ENCODE data around the gene BOLA1.
"Not testable (repeated sequence)": the region's sequence is repeated elsewhere in the genome, so short reads cannot be mapped to it uniquely, and the experiment has no call there.

The BOLA1 gene, protein sequence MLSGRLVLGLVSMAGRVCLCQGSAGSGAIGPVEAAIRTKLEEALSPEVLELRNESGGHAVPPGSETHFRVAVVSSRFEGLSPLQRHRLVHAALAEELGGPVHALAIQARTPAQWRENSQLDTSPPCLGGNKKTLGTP

DNA sequence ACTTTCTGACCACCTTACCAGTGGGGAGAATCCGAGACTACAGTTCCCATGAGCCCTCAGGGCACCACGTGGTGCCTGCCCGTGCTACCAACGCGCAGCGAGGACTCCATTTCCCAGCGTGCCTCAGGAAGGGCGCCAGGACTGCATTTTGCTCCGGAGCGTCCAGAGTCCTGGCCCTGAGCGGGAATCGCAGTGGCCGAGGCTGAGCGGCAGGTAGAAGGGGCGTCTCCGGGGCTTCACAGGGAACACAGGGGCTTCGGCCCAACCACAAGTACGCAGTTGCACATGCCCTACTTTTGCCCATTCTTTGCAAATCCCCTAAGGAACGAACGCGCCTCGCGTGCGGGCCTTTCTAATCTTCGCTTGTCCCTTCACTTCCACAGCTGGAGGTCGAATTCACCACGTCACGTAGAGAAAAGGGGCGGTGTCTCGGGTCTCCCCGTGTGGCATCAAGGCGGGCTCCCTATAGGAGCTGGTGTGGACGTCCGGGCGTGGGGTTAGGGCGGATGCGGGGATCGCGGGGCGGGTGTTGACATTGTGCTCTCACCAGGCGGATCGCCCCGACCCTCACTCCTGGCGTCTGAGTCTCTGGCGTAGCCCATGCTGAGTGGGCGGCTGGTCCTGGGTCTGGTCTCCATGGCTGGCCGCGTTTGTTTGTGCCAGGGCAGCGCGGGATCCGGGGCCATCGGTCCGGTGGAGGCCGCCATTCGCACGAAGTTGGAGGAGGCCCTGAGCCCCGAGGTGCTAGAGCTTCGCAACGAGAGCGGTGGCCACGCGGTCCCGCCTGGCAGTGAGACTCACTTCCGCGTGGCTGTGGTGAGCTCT is at the start of gene BOLA1:
BOLA1 (plus strand) TSS at position 109 of the 825 bp plus-strand sequence; CDS start at position 601, 492 bp downstream.
- DNase-seq (ENCODE audit: low spot score): peak; percentile 96

DNA sequence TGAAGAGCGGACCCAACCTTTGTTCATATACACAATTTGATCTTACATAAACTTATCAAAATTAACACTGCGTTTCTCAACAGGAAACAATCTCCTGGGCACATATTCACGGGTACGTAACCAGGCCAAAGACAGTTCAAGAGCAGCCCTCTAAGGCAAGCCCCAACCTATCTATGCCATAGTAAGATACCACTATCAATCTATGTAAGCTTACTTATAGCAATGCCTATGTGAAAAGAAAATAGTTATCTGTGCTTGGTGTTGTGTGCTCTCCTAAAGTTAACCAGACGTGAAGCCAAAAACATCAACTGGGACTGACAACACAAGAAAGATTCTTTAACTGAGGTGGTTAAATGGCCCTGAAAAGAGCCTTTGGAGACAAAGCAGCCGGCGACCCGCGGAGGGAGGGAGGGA is 49.4 kb upstream of the BOLA1 start:
- peak; percentile 82 for DNase-seq (ENCODE audit: low spot score)

DNA sequence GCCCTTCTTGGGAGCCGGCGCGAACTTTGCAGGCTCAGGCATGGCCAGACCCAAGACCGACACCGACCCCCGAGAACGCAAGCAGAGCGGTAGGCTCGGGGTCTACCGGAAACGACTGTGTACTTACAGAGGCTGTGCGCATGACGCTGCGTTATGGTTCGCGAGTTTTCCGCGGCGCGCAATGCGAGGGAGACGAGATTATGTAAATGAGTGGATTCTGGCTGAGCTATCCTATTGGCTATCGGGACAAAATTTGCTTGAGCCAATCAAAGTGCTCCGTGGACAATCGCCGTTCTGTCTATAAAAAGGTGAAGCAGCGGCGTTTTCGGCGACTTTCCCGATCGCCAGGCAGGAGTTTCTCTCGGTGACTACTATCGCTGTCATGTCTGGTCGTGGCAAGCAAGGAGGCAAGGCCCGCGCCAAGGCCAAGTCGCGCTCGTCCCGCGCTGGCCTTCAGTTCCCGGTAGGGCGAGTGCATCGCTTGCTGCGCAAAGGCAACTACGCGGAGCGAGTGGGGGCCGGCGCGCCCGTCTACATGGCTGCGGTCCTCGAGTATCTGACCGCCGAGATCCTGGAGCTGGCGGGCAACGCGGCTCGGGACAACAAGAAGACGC is 48.5 kb upstream of the BOLA1 start:
- DNase-seq (ENCODE audit: low spot score): not testable (repeated sequence)

DNA sequence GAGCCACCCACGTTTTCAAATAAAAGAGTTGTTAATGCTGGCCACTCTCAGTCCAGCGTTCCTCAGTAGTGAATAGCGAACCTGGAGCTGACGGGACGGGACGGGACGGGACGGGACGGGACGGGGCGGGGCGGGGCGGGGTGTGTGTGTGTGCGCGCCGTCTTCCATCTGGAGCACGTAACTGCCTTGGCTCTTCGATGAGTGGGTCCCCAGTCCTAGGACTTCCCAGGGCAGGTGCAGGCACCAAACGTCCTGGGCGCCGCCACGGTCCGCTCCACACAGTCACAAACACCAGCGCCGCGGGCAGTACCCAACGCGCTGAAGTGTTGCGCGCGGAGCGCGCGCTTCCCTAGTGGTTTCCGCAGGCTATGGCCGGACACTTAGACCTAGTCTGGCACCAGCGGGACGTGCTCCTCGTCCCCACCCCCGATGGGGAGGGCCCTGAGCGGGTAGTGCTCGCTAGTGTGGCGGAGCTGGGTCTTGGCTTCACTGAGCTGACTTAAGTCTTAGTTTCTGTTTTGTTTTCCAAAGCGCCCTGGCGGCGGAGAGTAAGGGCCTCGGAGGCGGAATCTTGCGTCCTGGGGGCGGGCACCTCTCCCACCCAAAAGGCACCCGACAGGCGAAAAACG is 47.7 kb upstream of the BOLA1 start:
- DNase-seq (ENCODE audit: low spot score): not testable (repeated sequence)

DNA sequence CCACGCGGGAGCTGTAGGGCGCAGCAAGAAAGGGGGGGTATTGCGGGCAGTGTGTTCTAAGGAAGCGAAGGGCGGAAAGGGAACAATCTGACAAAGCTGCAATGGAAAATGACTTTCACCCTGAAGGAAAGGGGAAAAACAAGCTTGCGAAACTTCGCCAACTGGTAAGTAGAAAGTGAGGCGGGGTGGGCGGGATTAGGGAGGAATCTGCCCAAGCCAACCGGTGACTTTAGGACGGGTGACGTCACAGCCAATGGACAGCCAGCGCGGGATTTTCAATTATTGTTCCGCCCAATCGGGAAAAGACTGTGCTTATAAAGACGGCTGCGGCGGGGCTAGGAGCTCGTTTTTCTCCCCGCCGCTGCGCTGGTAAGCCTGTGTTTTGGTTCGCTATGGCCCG is 47.1 kb upstream of the BOLA1 start:
- not testable (repeated sequence) for DNase-seq (ENCODE audit: low spot score)

DNA sequence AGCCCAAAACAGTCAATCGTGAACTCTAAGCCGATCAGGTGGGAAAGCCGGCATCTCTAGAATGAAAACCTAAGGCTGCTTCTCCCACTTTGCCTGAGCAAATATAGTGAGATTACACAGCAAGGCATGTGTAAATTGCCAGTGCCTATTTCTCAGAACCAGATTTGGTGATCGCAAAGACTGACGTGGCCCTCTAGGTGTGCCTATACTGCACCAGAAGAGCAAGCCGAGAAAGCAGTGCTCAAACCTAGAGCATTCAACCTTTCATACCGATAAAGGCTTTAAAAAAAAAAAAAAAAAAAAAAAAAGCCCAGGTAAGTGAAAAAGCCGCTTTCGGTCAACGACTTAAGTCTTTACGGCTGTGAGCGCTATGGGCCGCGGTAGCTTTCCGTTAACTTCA is 39.1 kb upstream of the BOLA1 start:
- not testable (repeated sequence) for DNase-seq (ENCODE audit: low spot score)

DNA sequence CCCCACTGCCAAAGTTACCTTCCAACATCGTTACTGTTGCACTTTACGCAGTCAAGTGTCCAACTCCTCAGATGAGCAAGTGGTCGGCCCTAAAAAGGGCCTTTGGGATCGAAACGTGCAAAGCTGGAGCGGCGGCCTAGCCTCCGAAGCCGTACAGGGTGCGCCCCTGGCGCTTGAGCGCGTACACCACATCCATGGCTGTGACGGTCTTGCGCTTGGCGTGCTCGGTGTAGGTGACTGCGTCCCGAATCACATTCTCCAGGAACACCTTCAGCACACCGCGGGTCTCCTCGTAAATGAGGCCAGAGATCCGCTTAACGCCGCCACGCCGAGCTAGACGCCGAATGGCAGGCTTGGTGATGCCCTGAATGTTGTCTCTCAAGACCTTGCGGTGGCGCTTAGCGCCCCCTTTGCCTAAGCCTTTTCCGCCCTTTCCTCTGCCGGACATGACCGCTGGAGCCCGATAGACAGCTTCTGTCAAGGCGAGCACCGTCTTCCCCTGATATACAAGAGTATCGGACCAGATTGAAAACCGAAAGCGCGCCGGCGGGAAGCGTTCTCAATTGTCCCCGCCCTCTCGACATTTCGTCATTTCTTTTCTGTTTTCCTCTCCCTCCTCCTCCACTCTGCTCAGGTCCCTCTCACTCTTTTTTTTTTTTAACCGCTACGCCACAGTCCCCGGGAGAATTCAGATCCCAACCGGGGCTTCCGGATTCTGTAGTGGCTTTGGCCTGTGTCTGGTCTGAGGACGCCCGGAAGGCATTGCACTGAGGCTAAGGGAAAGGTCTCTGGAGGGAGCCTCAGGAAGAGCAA is 38.5 kb upstream of the BOLA1 start:
- DNase-seq (ENCODE audit: low spot score): not testable (repeated sequence)

DNA sequence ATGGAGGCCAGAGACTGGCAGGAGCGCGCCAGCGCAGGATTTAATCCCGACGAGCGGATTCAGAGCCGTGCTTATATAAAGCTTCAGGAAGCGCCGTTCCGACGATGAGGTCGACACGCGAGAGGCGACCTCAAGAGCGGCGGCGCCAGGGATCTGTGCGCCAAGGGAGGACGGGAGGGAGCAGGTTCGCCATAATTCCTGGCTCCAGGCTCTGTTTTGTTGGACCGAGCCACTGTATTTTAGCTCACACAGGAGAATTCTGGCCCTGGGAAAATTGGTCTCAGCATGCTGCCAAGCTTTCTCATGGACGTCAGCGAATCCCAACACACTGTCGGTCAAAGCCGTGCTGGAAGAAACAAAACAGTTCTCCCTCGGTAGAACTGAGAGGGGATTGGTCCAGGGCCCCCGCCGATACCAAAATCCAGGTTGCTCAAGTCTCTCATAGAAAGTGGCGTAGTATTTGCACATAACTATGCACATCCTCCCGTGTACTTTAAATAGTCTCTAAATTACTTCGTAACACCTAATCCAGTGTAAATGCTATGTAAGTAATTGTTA is 37.8 kb upstream of the BOLA1 start:
- DNase-seq (ENCODE audit: low spot score): not testable (repeated sequence)

DNA sequence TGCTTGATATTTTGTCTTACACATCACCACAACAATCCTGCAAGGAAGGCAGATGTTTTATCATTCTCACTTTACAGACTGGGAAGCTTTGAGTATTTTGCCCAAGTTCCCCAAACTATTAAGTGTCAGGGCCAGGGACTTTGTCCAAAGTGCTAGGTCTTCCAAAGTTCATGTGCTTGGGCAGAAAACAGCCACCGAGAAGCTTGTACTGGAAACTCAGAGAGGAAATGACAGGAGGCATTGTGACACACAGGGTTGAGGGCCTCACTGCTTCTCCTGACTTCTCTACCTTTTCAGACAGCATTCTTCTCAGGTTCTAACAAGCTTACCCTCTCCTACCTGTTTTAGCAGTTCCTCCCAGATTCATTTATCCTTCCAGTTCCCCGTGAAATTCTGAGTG is 32.5 kb upstream of the BOLA1 start:
- not testable (repeated sequence) for DNase-seq (ENCODE audit: low spot score)

DNA sequence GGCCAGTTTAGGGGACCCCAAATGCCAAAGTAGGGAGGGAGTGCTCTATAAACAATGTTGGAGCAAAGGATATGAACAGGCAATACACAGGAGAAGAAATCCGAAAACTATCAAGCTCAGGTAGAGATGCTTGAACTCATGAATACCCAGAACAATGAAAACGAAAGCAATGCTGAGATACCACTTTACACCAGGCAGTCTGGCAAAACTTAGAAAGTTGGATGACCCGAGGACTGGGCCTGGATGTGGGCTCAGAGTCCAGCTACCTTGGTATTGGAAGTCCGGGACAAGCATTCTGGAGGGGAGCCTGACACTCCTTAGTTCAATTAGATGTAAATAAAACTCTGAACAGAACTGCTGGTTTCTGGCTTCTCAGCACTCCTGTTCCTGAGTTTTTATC is 26.3 kb upstream of the BOLA1 start:
- not testable (repeated sequence) for DNase-seq (ENCODE audit: low spot score)

DNA sequence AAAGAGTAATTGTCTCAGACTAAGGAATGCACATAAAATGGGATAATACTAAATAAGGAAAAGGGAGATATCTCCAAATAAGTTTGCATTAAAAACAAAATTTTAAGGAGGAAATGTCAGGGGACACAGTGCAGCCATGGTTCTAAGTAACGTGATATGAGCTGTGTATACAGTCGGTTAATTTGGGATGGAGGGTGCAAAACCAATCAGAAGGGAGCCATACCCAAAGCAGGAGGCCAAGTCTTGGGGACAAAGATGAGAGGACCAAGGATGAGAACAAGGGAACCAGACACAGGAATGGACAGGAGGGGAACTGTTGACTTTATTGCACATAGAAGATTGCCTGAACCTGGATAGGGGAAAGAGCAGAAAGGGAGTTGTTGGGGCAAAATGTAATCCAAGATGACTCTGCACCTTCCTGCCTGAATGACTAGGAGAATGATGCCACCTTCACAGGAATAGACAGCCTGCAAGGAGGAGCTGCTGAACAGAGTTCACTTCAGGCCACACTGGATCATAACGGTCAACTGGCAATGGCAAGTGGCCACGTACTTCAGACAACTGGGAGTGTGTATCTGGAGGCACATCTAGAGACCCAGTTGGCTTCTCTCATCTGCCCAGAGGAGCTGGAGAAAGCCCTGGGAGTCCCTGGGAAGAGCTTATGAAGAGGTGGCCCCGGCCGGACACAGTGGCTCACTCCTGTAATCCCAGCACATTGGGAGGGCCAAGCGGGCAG is 22.0 kb upstream of the BOLA1 start:
- DNase-seq (ENCODE audit: low spot score): no peak

DNA sequence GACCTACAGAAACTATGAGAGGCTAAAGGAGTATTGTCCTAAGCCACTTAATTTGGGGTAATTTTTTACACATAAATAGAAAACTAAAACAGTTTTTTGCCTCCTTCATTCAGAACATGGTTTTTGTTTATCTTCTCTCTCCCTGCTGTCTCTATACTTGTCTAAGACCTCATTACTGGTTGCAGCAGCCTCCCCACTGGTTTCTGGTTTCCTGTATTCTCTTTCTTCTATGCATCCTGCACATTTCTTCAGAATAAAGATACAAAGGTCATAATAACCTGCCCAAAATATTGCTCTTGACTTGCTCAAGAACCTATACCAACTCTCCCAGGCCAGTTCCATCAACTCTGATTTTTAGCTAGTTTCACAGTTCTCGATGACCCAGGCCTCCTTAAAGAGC is 19.8 kb upstream of the BOLA1 start:
- DNase-seq (ENCODE audit: low spot score): no peak

DNA sequence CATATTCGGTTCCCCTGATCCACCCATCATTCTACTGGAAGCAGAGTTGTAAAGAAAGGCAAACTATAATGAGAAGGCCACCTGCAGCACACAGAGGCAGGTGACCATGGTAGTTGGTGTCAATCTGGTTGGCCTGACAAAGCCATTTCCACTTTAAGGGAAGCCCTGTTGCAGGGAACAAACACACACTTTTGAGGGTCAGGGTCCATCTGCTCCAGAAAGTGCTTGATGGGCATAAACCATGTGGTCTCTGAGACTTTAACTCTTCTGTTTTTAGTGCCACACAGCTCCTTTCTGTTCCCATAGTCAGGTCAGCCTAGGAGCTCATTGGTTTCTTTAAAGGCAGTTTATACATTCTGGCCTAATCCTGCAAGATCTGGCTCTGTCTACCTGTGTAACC is 17.5 kb upstream of the BOLA1 start:
- no peak for DNase-seq (ENCODE audit: low spot score)

DNA sequence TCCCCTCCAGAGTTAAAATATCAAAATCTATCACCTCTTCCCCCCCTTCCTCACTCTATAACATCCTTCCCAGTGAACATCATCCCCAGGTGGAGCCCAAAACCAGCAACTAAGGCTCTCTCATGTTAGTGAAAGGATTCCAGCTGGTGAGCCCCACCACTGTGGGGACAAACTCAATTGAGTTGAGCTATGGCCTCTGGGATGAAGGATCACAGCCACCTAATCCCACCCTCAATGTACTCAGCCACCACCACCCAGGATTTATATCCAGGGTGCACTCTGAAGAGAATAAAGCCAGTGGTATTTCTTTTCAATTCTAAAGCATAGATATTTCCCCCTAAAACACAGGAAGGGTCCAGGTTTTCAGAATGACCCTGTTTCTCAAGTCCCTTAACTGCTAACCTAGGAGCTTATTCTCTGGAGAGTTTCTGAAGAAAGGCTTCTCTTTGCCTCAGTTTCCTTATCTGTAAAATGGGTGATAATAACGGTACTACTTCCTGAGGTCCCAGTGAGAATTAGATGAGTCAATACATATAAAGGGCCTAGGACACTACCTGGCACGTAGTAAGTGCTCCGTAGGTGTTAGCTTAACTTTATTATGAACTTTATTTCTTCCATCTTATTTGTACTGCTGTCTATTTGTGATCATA is 15.6 kb upstream of the BOLA1 start:
- DNase-seq (ENCODE audit: low spot score): peak; percentile 36

DNA sequence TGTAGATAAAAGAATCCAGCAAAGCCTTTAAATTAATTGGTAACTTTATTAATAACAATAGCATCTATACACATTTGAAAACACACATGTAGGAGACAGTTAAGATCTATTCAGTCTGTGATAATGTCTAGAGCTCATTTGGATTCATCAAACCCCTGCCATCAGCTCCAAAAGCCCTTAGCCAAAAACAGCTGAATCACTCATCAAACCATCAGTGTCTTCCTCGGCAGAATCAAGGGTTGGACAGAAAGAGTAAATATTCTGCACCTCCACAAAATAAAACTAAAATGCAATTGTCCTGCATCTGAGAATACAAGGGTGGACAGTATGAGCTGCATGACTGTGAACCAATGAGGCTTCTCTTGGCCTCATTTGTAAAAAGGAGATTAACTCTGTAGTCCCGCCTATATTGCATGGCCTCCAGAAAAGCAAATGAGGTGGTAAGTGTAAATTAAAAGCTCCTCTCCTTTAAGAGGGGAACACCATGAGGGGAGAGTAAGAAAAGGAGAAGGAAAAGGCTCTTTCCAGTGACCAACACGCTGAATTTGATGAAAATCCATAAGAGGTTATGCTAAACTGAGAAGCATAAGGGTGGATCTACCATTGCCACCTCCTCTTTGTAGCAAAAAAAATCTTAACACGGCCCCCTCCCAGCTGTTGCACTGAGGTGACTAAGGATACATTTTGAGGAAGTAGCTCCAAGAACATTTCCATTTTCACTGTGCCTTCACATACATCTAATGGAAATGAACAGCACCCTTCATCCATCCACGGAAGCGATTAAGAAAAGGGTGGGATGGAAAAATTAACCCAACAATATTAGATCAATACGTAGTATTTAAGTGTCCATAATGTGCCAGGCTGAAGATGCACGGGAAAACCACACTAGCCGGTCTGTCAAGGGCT is 14.7 kb upstream of the BOLA1 start:
- DNase-seq (ENCODE audit: low spot score): peak; percentile 96

DNA sequence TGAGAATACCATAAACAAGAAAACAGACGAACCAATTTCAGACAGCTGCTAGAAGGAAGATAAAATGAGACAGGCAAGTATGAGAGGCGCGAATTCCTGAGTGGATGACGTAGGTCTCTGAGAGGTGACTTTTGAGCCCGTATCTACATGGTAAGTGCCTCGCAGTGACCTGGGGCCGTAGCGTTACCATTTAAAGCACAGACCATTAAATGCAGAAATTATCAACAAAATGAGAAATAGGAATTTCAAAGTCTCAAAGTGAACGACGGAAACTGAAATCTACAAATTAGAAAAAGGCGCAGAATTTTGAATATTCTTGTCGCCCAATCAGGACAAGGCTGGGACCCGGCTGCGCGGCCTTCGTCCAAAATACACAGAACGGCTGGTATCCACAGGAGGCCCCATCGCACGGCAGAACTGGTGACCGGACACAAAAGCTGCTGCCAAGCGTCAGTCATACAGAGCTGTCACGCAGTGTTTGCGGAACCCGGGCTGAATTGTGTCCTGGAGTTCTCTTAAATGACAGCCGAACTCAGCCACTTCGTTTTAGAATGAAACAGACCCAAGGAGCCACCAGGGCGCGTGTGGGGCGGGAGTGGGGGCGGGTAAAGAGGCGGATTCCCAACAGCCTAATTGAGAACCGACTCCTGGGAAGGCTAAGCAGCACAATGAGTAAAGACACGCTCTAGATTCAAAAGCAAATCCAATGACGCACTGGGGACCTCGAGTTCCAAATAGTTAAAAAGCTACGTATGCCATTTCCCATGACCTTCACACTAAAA is 13.8 kb upstream of the BOLA1 start:
- peak; percentile 97 for DNase-seq (ENCODE audit: low spot score)

DNA sequence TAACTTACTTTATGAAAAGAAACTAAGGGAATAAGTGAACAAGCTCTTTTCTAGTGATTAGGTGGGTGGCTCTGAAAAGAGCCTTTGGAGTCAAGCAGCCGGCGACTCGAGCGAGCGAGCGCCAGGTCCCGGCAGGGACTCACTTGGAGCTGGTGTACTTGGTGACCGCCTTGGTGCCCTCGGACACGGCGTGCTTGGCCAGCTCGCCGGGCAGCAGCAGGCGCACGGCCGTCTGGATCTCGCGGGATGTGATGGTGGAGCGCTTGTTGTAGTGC is 13.3 kb upstream of the BOLA1 start:
- DNase-seq (ENCODE audit: low spot score): not testable (repeated sequence)

DNA sequence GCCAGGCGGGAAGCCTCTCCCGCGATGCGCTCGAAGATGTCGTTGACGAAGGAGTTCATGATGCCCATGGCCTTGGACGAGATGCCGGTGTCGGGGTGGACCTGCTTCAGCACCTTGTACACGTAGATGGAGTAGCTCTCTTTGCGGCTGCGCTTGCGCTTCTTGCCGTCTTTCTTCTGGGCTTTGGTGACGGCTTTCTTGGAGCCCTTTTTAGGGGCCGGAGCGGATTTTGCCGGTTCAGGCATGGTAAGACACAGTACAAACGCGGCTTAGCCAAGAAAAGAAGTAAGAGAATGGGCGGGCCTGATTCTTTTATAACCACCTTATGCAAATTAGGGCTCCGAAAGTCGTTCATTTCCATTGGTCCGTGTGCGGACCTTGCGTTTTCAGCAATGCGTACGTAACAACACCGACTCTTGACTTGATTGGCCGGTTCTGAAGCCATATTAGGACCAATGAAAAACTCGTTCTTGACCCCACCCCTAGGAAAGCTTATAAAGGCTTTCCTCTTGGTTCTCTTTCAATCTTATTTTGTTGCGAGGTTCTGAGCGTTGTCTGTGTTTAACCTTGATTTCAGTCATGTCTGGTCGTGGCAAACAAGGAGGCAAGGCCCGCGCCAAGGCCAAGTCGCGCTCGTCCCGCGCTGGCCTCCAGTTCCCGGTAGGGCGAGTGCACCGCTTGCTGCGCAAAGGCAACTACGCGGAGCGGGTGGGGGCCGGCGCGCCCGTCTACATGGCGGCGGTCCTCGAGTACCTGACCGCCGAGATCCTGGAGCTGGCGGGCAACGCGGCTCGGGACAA is 12.8 kb upstream of the BOLA1 start:
- peak; percentile 100 for DNase-seq (ENCODE audit: low spot score)

Data from NAMALWA (cell line).